PC-9 (cell line): ENCODE measurements around the gene FALEC. TPM values are rescaled to one million over a fixed set of nuclear protein-coding genes. Genes with fewer than 3 reads are reported as not detected.

ENCODE experiments used
- BruUV-seq: library from RNA; stranded (reverse); fragments of 400-500 nt; replicated peaks from 2 replicates; lab custom pipeline; 2021; lab: Mats Ljungman, UMichigan
- CTCF ChIA-PET: fragments of 300-600 bp; sonication (Branson Sonifier 250); formaldehyde crosslinking; loops from one replicate; lab custom pipeline; 2022; ENCODE audit warnings: antibody characterized with exemption; lab: Charles Lee
- POLR2A ChIA-PET: fragments of 300-600 bp; sonication (Branson Sonifier 250); formaldehyde crosslinking; loops from one replicate; lab custom pipeline; 2022; ENCODE audit warnings: antibody characterized with exemption; ENCODE audit not compliant: unreplicated experiment; lab: Charles Lee
- DNase-seq, 2 experiments: peaks; one replicate each; pipeline versions ENCODE4 v3.0.0 to v3.0.0-alpha.2; 2015 to 2022; ENCODE audit warnings: mixed read lengths in 1 of 2
- H2AFZ ChIP-seq: fragments of 200-600 bp; sonication (generic); 2 replicates; pipeline ENCODE4 v1.8.1; 2017; ENCODE audit warnings: antibody characterized with exemption
- H3F3A ChIP-seq: fragments of 200-600 bp; sonication (generic); 2 replicates; pipeline ENCODE4 v1.8.1; 2017; ENCODE audit warnings: antibody characterized with exemption, mild to moderate bottlenecking, low read depth; ENCODE audit not compliant: insufficient read depth
- H3K27ac ChIP-seq: fragments of 200-600 bp; sonication (generic); 2 replicates; pipeline ENCODE4 v1.6.1; 2016; ENCODE audit warnings: mixed run types
- H3K27me3 ChIP-seq: fragments of 200-600 bp; sonication (generic); 2 replicates; pipeline ENCODE4 v1.6.1; 2016; ENCODE audit warnings: low read depth, mixed run types; ENCODE audit not compliant: insufficient read depth
- H3K36me3 ChIP-seq: fragments of 200-600 bp; sonication (generic); 2 replicates; pipeline ENCODE4 v1.6.1; 2016; ENCODE audit warnings: low read depth, mixed run types
- H3K4me1 ChIP-seq: fragments of 200-600 bp; sonication (generic); replicated peaks from 2 replicates; pipeline ENCODE4 v1.6.1; 2016; ENCODE audit warnings: mixed run types; ENCODE audit not compliant: insufficient read depth
- H3K4me2 ChIP-seq: fragments of 200-600 bp; sonication (generic); 2 replicates; pipeline ENCODE4 v1.6.1; 2017; ENCODE audit warnings: mixed run types
- H3K4me3 ChIP-seq: fragments of 200-600 bp; sonication (generic); 2 replicates; pipeline ENCODE4 v1.6.1; 2016; ENCODE audit warnings: mixed run types
- H3K79me2 ChIP-seq: fragments of 200-600 bp; sonication (generic); 2 replicates; pipeline ENCODE4 v1.6.1; 2017; ENCODE audit warnings: low read depth, mixed run types
- H3K9me2 ChIP-seq: fragments of 200-600 bp; sonication (generic); 2 replicates; pipeline ENCODE4 v1.8.1; 2017; ENCODE audit warnings: mild to moderate bottlenecking; ENCODE audit not compliant: insufficient read depth
- H3K9me3 ChIP-seq: fragments of 200-600 bp; sonication (generic); 2 replicates; pipeline ENCODE4 v1.8.1; 2016; ENCODE audit warnings: low read depth; ENCODE audit not compliant: insufficient read depth
- H4K20me1 ChIP-seq: fragments of 200-600 bp; sonication (generic); 2 replicates; pipeline ENCODE4 v1.8.1; 2017; ENCODE audit not compliant: insufficient read depth
- CTCF ChIP-seq: fragments of 200-600 bp; sonication (generic); conservative IDR thresholded peaks from 2 replicates; pipeline ENCODE4 v1.6.1; 2017; ENCODE audit warnings: mixed run types, antibody characterized with exemption, mild to moderate bottlenecking, moderate library complexity
- EZH2 ChIP-seq: fragments of 200-600 bp; sonication (generic); IDR thresholded peaks from 2 replicates; pipeline ENCODE4 v1.8.0; 2017; ENCODE audit warnings: antibody characterized with exemption, low read depth
- intact Hi-C: fragments of 100-400 bp; cut with micrococcal nuclease; formaldehyde crosslinking; loops from one replicate; pipeline ENCODE4 v1.10.0; 2022; ENCODE audit not compliant: unreplicated experiment
- total RNA-seq: library from RNA; stranded (reverse); gene quantifications from 2 replicates; pipeline ENCODE4 v1.2.3, GENCODE V29; 2021

Gene FALEC
- total RNA-seq, 1 experiment from 2014 or later = 0.94 TPM

DNA sequence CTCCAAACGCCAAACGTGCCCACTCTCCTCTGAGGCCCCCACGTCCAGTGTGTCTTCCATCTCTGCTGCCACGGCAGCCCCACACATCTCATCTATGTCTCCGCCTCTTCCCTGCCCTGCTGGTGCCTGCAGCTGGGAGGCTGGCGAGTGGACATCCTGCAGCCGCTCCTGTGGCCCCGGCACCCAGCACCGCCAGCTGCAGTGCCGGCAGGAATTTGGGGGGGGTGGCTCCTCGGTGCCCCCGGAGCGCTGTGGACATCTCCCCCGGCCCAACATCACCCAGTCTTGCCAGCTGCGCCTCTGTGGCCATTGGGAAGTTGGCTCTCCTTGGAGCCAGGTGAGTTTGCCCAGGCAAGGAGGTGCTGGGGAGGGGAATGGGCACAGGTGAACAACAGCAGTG lies 42.3 kb downstream of the FALEC start:
- Histone ChIP-seq H3K79me2 (peaks cover 28% of the 10 kb centered on the region), H3K4me3 (no peak overlapping the region), H3F3A (peaks cover 45% of the 10 kb centered on the region), H4K20me1 (no peaks in the 10 kb centered on the region), H2AFZ (no peak overlapping the region), H3K36me3 (no peaks in the 10 kb centered on the region), H3K27ac (no peak overlapping the region), H3K4me2 (no peak overlapping the region), H3K9me2 (no peaks in the 10 kb centered on the region), H3K27me3 (no peaks in the 10 kb centered on the region), H3K9me3 (no peaks in the 10 kb centered on the region), H3K4me1 (peaks cover 29% of the 10 kb centered on the region)
- ChIA-PET CTCF (no interaction called here), POLR2A (interaction anchor here (0.7 kb wide), 1 partner anchor 13 kb away, joined by 5 read pairs; no protein-coding TSS in a partner anchor)
- DNase-seq = no peak
- intact Hi-C loops = no loop called here
- no TSS peak for BruUV-seq
- TF ChIP-seq EZH2 = no peak
- no peak for TF ChIP-seq CTCF

DNA sequence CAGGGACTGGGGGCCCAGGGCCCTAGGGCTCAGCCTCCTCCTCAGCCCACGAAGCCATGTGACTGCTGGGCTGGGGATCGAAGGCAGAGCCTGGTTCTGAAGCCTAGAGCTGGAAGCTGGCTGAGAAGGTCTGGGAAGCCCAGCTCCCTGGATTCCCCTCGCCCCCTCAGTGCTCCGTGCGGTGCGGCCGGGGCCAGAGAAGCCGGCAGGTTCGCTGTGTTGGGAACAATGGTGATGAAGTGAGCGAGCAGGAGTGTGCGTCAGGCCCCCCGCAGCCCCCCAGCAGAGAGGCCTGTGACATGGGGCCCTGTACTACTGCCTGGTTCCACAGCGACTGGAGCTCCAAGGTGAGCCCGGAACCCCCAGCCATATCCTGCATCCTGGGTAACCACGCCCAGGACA lies 42.8 kb downstream of the FALEC start:
- BruUV-seq = no TSS peak
- Histone ChIP-seq H3K79me2 (peaks cover 33% of the 10 kb centered on the region), H3K4me3 (no peak overlapping the region), H3F3A (peaks cover 45% of the 10 kb centered on the region), H4K20me1 (no peaks in the 10 kb centered on the region), H3K9me3 (no peaks in the 10 kb centered on the region), H2AFZ (no peak overlapping the region), H3K36me3 (no peaks in the 10 kb centered on the region), H3K27me3 (no peaks in the 10 kb centered on the region), H3K4me1 (peaks cover 29% of the 10 kb centered on the region), H3K27ac (no peak overlapping the region), H3K9me2 (no peaks in the 10 kb centered on the region), H3K4me2 (no peak overlapping the region)
- intact Hi-C loops = no loop called here
- CTCF ChIA-PET = interaction anchor here (3.2 kb wide), 1 partner anchor 254 kb away, joined by 16 read pairs; no protein-coding TSS in a partner anchor
- TF ChIP-seq EZH2 (no peak), CTCF (no peak)
- DNase-seq = no peak
- POLR2A ChIA-PET = interaction anchor here (0.7 kb wide), 1 partner anchor 13 kb away, joined by 5 read pairs; no protein-coding TSS in a partner anchor

DNA sequence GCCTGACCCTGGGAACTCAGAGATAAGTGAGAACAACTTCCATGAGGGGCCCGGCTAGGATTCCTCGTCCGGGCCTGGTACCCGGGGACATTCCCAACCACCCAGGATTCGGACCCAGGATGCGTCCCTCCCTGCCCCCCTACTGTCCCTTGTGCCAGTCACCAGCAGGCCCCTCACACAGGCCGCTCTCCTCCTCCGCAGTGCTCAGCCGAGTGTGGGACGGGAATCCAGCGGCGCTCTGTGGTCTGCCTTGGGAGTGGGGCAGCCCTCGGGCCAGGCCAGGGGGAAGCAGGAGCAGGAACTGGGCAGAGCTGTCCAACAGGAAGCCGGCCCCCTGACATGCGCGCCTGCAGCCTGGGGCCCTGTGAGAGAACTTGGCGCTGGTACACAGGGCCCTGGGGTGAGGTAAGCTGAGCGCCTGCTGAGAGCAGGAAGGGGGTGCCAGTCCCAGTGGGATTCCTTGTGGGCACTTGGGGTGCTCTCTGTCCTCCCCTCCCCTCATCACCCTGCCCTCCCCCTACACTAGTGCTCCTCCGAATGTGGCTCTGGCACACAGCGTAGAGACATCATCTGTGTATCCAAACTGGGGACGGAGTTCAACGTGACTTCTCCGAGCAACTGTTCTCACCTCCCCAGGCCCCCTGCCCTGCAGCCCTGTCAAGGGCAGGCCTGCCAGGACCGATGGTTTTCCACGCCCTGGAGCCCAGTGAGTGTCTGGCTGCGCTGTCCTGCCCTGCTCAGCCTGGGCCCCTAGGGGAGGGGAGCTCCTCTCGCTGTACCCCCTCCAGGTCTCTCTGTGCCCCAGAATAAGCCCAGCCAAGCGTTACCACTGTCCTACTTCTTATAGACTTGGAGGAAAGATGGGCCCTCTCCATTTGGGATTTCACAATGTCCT lies 43.5 kb downstream of the FALEC start:
- no peaks in the 10 kb centered on the region for H3K27me3 ChIP-seq
- CTCF ChIA-PET = interaction anchor here (0.7 to 3.2 kb wide), 4 partner anchors 12 to 422 kb away, joined by 3 to 16 read pairs (median 8); partner anchors contain the start of gene MCL1
- intact Hi-C loops = no loop called here
- no peak overlapping the region for H2AFZ ChIP-seq
- H3F3A ChIP-seq = peaks cover 45% of the 10 kb centered on the region
- POLR2A ChIA-PET = interaction anchor here (0.6 kb wide), 1 partner anchor 46 kb away, joined by 3 read pairs; no protein-coding TSS in a partner anchor
- peaks cover 29% of the 10 kb centered on the region for H3K4me1 ChIP-seq
- no peaks in the 10 kb centered on the region for H3K9me3 ChIP-seq
- H4K20me1 ChIP-seq = no peaks in the 10 kb centered on the region
- no peak overlapping the region for H3K27ac ChIP-seq
- H3K36me3 ChIP-seq = no peaks in the 10 kb centered on the region
- TF ChIP-seq EZH2 (no peak), CTCF (no peak)
- H3K4me3 ChIP-seq = no peak overlapping the region
- BruUV-seq = no TSS peak
- no peaks in the 10 kb centered on the region for H3K9me2 ChIP-seq
- no peak for DNase-seq
- H3K79me2 ChIP-seq = peaks cover 40% of the 10 kb centered on the region
- H3K4me2 ChIP-seq = no peak overlapping the region
